Bronchial epithelial cell (primary cell): ENCODE data around the gene GAS7. TPM values are rescaled to one million over a fixed set of nuclear protein-coding genes. Genes with fewer than 3 reads are reported as not detected.

Experiments used
- DNase-seq: peaks from one replicate; pipeline ENCODE4 v3.0.0-alpha.2; 2010; ENCODE audit warnings: low read depth
- FAIRE-seq: peaks from 2 replicates; lab custom pipeline; 2011; peaks lifted over from hg19 to GRCh38; lab: Jason Lieb, UNC
- H3K27me3 ChIP-seq: 2 replicates; pipeline ENCODE4 v1.5.1; 2011; ENCODE audit warnings: low read length; ENCODE audit not compliant: control insufficient read depth, insufficient read depth
- H3K36me3 ChIP-seq: 2 replicates; pipeline ENCODE4 v1.5.1; 2011; ENCODE audit warnings: low read length; ENCODE audit not compliant: control insufficient read depth, insufficient read depth
- H3K4me3 ChIP-seq: 2 replicates; pipeline ENCODE4 v1.5.1; 2011; ENCODE audit warnings: mild to moderate bottlenecking, low read depth, low read length, control low read depth
- CTCF ChIP-seq: IDR thresholded peaks from 2 replicates; pipeline ENCODE4 v1.5.1; 2011; ENCODE audit warnings: mild to moderate bottlenecking, moderate library complexity, low read length, control low read depth, inconsistent platforms; ENCODE audit not compliant: insufficient read depth, severe bottlenecking
- total RNA-seq: library from RNA; depleted of rRNA; stranded (reverse); fragments of >200 nt; gene quantifications from 2 replicates; pipeline ENCODE4 v1.2.1, GENCODE V29; 2014

The GAS7 gene
- total RNA-seq, 1 donor from 2014 or later: 1.1 TPM

GRCh38 chr17:10156599-10156947 is 41.8 kb downstream of the GAS7 start:
- Histone ChIP-seq H3K36me3 (no peaks in the 10 kb centered on the region), H3K27me3 (no peaks in the 10 kb centered on the region), H3K4me3 (no peak overlapping the region)
- TF ChIP-seq CTCF: no peak
- DNase-seq: no peak
- no peak for FAIRE-seq

- no peak for TF ChIP-seq CTCF
- Histone ChIP-seq H3K27me3 (no peaks in the 10 kb centered on the region), H3K4me3 (no peak overlapping the region), H3K36me3 (no peaks in the 10 kb centered on the region)
- DNase-seq (no peak), FAIRE-seq (no peak)
These were observed 42.4 kb downstream of the GAS7 start for GRCh38 chr17:10156077-10156435.

GRCh38 chr17:10155371-10156076 is 42.9 kb downstream of the GAS7 start:
- FAIRE-seq: no peak
- Histone ChIP-seq H3K36me3 (no peaks in the 10 kb centered on the region), H3K27me3 (no peaks in the 10 kb centered on the region), H3K4me3 (no peak overlapping the region)
- DNase-seq: no peak
- TF ChIP-seq CTCF: no peak

- Histone ChIP-seq H3K4me3 (no peak overlapping the region), H3K27me3 (no peaks in the 10 kb centered on the region), H3K36me3 (no peaks in the 10 kb centered on the region)
- peak; percentile 88 for FAIRE-seq
- DNase-seq: no peak
- TF ChIP-seq CTCF: no peak
These were observed 46.5 kb downstream of the GAS7 start for GRCh38 chr17:10151667-10152496.

- DNase-seq (peak; percentile 52), FAIRE-seq (no peak)
- TF ChIP-seq CTCF: no peak
- H3K27me3 ChIP-seq: no peaks in the 10 kb centered on the region
- no peaks in the 10 kb centered on the region for H3K36me3 ChIP-seq
- H3K4me3 ChIP-seq: no peak overlapping the region
These were observed 48.6 kb downstream of the GAS7 start for GRCh38 chr17:10149573-10150399.
